A172 (cell line): ENCODE data around the gene FMO4. TPM values are rescaled to one million over a fixed set of nuclear protein-coding genes. Genes with fewer than 3 reads are reported as not detected.
A peak's percentile ranks its signal among the peaks of the same experiment; 100 is the strongest.
"Not testable (repeated sequence)": the region's sequence is repeated elsewhere in the genome, so short reads cannot be mapped to it uniquely, and the experiment has no call there.

Experiments
- DNase-seq: peaks from one replicate; pipeline ENCODE4 v3.0.0-alpha.2; 2015; ENCODE audit warnings: low spot score
- total RNA-seq: library from RNA; depleted of rRNA; stranded (reverse); fragments of >200 nt; shearing (Covaris generic); gene quantifications from 2 replicates; pipeline ENCODE4 v1.2.3, GENCODE V29; 2014; rRNA removed

The FMO4 gene, protein sequence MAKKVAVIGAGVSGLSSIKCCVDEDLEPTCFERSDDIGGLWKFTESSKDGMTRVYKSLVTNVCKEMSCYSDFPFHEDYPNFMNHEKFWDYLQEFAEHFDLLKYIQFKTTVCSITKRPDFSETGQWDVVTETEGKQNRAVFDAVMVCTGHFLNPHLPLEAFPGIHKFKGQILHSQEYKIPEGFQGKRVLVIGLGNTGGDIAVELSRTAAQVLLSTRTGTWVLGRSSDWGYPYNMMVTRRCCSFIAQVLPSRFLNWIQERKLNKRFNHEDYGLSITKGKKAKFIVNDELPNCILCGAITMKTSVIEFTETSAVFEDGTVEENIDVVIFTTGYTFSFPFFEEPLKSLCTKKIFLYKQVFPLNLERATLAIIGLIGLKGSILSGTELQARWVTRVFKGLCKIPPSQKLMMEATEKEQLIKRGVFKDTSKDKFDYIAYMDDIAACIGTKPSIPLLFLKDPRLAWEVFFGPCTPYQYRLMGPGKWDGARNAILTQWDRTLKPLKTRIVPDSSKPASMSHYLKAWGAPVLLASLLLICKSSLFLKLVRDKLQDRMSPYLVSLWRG
- 3.1 and 8.0 TPM in 2 replicates for total RNA-seq

DNA sequence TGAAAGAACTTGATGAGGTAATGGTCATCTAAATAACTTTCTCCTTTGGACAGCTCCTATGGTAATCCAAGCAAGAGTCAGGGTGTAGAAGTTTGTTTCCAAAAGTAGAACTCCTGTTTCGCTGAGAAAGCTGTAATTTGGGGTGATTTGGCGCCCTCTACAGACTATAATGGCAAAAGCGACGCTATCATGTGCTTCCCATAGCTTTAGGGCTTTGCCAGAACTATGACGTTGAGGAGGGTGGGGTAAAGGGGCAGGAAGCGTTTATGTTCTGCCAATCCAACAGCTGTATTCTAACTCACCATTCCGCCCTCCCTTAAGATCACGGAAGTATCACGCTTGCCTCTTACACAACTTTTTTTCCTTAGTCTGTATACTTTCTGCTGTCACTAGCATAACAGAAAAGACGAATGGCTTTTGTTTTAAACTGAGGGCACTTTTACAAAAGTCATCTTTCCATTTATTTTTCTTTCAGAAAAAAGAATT is at the start of gene FMO4:
Gene FMO4, plus strand, starts transcription at position 349 of the 486 bp plus-strand sequence. CDS start 5,643 bp downstream, outside the sequence.
- peak; percentile 100 for DNase-seq

DNA sequence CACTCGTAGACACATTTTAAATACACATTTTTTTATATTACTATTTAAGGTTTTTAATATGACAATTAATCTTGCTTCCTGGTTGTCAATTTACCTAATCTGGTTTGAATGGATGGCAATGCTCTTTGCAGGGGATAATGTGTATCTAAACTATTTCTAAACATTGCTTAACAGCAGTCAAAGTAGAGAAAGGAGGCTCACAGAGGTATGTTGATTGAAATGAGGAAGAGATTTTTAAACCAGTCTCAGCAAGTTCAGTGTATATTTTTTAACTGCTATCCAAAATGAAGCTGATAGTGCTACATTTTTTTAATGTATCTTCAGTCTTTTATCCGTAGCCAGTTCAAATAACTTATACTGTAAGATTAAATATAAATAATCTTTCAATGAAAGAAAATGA is 48.3 kb upstream of the FMO4 start:
- DNase-seq = no peak

DNA sequence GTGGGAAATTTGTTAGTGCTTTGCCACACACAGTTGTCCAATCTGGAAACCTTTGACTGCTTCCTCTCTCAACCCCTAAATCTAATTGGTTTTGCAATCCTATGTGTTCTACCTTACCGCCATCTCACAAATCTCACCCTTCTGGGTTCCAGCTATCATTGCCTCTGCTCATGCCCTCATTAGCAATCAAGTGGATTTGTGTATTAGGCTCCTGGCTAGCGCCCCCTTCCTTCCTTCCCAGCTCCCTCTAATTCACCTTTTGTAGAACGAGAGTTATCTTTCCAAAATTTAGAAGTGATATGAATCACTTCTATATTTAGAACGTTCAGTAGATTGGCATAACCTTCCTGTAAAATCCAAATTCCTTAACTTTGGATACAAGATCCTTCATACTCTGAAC is 47.1 kb upstream of the FMO4 start:
- DNase-seq = no peak

DNA sequence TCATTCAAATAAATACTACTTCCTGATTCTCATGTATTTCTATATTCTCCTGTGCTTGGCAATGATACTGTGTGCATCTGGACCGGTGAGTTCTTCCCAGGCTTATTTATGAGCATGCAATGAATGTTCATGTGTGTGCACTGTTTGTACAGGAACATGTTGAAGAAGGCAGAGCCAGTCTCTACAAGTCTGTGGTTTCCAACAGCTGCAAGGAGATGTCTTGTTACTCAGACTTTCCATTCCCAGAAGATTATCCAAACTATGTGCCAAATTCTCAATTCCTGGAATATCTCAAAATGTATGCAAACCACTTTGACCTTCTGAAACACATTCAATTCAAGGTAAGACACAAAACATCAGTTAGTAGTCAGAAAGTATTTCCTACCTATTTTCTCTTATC is 46.6 kb upstream of the FMO4 start:
- DNase-seq = no peak

DNA sequence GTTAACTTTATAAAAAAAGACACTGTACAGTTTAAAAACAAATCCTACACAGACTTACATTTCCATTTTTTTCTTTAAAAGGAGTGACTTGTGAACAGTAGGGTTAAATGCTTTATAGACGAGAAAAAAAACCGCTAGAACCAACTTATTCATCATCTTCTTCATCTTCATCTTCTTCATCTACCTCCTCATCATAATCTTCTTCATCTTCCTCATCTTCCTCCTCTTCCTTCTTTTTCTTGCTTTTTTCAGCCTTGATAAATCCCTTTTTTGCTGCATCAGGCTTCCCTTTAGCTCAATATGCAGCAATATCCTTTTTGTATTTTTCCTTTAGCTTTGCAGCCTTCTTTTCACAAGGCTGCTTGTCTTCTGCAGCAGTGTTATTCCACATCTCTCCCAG is 43.2 kb upstream of the FMO4 start:
- DNase-seq = no peak

DNA sequence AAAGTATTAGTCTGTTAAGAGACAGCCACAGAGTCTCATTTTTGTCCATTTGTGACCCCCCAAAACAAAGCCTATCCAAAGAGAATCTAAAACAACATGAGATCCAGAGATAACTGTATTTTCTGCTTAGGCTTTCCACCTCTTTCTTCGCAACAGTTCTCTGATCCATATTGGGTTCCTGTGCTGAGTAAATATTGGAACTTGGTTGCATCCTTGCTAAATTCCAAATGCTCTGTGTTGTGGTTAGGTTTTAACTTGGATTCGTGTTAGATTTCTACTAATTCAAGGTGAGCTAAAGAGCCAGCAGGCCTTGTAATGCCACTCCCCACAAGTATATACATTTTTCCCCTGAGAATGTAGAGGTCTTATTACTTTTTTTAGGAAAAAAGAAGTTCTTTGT is 36.4 kb upstream of the FMO4 start:
- DNase-seq = no peak

DNA sequence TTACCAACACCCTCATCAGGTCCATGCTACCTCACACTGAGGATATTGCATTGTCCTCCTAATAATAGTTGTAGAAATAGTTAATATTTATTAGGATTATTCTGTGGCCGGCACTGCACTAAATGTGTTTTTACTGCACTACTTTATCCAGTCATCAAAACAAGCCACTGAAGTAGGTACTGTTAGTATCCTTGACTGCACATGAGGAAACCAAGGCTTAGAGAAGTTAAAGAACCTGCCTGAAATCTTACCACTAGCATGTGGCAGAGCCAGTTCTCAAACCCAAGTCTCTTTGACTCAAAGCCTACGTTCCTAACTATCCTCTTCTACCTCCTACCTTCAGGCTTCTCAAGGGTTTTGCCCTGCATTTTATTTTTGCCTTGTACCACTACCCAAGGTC is 34.7 kb upstream of the FMO4 start:
- no peak for DNase-seq

DNA sequence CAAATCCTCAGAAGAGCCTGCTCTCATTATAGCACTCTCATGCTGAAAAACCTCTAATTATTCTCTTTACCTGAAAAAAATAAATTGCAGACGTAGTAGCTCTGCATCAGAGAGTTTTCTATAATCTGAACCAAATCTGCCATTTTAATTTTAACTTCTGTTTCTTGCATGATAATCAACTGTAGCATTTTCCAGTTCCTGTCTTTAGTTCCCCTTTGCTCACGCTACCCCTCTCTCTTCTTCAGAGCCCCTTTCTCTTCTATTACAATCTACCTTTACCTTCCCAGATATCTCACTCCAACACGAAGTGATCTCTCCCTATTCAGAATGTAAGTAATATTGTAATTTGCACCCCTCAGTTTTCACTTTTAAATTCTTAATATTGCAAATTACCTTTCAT is 34.3 kb upstream of the FMO4 start:
- no peak for DNase-seq

DNA sequence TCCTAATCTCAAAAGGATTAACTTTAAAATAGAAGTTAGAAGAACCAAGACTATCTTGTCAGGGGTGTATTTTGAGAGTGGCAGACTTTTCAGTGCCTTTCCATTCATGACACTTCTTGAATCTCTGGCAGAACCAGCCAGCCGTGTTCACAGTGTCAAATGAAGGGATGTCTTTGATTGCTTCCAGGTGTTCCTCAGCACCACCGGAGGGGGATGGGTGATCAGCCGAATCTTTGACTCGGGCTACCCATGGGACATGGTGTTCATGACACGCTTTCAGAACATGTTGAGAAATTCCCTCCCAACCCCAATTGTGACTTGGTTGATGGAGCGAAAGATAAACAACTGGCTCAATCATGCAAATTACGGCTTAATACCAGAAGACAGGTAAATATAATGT is 33.4 kb upstream of the FMO4 start:
- DNase-seq = no peak

DNA sequence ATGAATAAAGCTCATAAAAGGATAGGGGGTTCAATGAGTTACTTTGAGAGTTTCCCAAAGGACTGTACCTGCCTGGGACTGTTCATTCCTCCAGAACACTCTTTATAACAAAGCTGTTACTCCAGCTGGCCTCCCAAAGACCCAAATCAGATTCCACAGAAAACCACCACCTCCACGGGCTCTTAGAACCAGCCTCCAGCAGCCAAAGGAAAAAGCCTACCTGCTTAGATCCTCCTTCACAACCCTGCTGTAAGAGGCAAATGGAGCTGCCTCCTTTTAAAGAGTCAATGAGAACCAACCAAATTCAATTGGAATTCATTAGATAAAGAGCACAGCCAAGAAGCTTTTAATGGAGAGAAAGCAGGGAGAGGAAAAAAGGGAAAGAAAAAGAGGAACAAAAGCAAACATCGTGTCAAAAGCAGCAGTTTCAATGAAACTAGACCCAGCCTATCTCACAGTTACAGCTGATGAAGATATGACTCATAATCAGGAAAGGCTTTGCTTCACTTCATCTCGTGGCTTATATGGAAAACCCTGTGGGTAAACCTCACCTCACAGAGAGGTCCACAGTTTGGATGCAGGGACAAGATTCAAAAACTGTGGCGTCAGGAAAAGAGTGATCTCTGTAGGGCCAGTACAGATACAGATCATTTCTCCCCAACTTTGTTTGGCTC is 27.8 kb upstream of the FMO4 start:
- DNase-seq = peak; percentile 23

DNA sequence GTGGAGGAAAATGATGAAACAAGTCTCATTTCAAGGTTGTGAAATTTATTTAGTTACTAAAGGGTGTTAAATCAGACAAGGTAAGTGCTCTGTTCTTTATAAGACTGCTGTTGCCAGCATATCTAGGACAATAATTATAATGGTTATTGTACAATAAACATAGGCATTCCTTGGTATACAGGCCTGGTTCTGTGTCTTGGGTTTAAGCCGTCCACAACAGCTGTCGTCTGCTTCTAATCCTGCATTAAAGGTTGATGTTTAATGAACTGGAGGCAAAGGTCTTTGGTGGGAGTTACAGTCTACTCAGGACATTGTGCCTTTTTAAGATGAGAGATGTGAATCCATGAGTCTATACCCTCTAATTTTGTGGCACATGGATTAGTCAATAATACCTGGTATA is 23.4 kb upstream of the FMO4 start:
- DNase-seq = no peak

DNA sequence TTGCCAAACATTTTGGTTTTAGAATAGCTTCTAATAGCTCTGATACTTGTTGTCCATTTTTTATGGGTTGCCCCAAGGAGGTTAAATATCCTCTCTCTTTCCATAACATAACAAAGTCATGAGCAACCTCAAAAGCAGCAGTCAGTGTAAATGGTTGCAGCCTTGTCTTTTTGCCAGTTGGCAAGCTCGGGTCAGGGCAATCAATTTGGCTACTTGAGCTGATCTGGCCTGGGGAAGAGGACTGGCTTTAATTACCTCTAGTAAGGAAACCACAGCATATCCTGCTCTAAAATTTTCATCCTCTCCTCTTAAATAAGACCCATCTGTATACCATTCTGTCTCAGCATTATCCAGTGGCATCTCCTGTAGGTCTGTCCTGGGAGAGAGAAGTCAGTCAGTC is 21.2 kb upstream of the FMO4 start:
- no peak for DNase-seq

DNA sequence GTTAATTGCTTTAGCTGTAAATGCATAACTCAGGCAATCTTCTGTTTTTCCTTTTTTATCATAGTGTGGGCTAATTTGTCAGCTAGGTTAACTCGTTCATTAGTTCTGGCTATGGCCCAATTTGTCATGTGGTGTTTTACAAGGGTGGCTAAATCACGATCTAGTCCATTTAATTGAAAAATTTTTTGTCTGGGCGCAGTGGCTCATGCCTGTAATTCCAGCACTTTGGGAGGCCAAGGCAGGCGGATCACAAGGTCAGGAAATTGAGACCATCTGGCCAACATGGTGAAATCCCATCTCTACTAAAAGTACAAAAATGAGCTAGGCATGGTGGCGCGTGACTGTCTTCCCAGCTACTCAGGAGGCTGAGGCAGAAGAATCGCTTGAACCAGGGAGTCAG is 18.6 kb upstream of the FMO4 start:
- DNase-seq = not testable (repeated sequence)

DNA sequence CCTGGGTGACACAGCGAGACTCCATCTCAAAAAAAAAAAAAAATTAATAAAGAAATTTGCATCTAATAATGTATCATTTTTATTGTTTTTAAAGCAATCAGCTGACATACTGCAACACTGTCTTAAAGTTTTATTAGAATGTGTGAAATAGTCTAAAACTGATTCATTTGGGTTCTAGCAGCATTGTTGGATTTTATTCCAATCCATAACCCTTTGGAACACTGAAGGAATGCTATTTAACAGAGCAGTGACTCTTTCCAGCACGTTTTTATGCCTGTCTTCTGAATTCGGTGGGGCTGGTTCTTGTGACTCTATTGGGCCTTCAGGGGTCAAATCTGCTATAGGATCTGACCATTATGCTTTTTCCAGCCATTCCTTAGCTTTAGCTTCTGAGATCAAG is 18.2 kb upstream of the FMO4 start:
- no peak for DNase-seq

DNA sequence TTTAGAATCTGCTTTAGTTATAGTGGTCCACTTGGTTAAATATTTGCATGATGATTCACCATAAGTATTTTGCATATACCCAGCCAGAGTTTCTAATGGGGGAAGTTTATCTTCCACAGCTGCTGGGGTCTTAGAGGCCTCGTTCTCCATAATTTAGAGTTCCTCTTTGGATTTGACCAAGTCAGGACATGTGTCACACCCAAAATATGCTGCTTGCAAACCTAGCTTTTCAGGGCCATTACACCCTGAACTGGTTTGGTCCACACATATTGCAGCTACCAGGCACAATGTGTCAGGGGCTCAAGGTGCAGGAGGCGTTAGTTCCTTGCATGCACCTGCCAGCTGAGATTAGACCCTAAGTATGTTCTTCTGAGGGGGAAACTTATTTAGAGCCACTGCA is 17.1 kb upstream of the FMO4 start:
- no peak for DNase-seq

DNA sequence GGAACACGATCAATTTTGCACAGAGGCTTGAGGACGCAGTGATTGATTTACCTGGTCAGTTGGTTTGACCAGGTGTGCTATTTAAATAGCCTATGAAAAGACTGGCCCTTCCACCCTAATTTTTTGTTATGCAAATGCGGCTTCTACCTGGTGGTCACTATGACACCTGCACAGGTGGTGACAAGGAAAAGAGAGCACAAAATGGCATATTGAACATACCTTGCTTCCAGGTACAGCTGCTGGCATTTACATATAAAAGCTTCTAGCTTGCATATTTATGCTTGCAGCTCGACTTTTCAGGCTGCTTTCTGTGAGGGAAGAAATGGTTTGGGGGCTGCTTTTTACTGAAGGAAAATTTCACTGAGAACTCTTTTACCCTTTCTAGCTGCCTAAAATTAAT is 15.3 kb upstream of the FMO4 start:
- no peak for DNase-seq

DNA sequence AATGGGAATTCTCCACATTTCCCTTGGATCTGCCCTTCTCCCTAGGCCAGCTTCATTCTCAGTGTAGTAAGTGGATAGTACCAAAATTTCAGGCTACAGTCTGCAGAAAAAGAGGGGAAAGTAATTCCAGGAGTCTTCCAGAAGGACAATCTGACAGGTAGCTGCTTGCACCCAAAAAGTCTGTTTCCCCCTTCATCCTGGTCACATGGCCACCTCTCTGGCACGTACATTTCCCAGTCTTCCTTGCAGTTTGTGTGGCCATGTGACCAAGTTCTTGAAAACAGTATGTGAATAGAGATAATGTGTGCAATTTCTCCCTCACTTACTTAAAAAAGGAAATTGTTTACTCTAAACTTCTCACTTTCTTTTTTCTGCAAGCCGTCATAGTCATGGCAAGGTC is 14.6 kb upstream of the FMO4 start:
- no peak for DNase-seq

DNA sequence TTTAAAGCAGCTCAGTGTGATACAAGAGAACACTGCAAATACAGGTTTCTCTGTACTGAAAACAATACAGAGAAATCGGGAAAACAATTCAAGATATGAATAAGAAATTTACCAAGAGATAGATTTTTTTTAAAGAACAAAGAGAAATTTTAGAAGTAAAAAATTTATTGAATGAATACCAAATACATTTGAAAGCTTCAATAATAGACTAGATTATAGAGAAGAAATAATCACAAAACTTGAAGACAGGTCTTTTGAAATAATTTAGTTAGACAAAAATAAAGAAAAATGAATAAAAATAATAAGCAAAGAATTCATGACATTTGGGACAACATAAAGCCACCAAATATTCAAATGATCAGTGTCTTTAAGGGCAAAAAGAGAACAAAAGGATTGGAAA is 13.6 kb upstream of the FMO4 start:
- no peak for DNase-seq

DNA sequence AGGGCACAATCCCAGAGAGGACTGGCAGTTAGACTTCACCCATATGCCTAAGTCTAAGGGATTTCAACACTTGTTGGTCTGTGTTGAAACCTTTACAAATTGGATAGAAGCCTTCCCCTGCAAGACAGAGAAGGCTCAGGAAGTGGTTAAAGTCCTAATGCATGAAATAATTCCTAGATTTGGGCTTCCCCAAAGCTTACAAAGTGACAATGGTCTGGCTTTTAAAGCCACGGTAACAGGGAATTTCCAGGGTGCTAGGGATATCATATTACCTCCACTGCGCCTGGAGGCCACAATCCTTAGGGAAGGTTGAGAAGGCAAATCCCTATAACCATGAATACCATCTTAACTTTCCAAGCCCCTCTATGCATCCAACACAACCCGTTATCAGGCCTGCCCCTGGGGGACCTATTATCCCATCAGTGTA is 3.3 kb upstream of the FMO4 start:
- DNase-seq = no peak

DNA sequence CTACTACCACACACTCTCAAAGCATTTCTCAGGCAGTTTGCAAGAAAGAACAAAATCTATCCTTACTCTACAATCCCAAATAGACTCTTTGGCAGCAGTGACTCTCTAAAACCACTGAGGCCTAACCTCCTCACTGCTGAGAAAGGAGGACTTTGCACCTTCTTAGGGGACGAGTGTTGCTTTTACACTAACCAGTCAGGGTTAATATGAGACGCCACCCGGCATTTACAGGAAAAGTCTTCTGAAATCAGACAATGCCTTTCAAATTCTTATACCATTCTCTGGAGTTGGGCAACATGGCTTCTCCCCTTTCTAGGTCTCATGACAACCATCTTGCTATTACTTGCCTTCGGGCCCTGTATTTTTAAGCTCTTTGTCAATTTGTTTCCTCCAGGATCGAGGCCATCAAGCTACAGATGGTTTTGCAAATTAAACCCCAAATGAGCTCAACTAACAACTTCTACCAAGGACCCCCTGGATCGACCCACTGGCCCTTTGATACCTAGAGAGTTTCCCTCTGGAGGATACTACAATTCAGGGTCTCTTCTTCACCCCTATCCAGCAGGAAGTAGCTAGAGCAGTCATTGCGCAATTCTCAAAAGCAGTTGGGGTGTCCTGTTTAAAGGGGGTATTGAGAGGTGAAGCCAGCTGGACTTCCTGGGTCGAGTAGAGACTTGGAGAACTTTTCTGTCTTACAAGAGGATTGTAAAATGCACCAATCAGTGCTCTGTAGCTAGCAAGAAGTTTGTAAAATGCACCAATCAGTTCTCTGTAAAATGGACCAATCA is 2.0 kb upstream of the FMO4 start:
- no peak for DNase-seq

DNA sequence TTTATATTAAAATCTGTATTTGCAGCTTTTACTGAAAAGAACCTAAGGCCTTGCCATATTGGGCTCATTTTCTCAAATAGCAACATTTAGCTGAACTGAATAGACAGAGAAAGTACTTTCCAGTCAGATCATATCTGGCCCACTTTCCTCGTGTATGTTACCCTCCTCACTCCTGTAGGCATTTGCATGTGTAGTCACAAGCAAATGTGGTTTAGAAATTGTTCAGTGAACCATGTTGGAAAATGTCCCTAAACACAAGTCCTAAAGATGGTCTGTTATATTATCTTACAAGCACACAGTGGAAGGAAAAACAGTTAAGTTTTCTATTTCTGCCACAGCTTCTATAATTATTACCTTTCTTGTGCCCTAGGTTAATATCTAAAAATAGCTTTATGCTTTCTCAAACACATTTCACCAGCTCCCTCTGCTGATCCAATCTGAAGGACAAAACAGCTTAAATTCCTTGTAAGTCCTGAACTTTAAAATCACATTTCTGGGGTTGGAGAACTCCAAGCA is 606 bp upstream of the FMO4 start:
- DNase-seq = no peak

DNA sequence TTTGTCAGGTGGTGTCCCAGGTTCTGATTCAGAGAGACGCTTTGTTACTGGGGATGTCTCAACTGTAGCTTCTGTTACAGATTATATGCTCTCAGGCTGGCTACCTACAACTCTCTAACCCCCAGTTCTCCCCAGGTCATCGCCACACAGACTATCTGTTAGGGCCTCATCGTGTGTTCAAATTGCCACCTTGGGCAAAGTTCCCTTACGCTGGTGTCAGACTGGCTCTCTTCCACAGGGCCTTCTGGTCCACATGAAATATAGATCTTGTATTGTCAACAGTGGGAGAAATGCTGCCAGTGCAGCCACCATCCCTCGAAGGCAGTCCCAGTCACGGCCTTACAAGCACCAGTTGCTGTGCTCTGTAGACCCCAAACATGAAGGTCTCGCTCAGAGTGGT is 15.3 kb downstream of the FMO4 start:
- no peak for DNase-seq
